Activated gamma-delta T cell treated with Interleukin-2 at 50 U/mL for 16 hours (primary cell): Measurements from ENCODE around the gene PLD6.

Experiments
- DNase-seq: peaks from one replicate; pipeline ENCODE4 v3.0.0-alpha.2; 2020

PLD6 gene

DNA sequence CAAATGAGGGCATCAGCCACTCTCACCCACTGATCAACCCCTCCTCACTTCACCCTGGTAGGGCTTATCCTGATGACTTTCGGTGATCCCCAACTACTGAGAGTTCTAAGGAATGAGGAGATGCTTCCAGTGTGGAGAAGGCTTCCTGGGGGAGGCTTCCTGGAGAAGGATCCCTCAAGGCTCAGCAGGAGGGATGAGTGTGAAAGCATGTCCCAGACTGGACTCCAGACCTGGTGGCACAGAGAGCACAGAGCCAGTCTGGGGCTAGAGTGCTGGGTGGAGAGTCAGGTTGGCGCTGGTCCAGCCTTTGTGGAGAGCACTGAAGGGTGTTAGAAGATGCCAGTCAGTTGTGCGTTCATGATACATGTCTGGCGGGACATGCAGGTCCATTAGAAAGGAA is 53.7 kb downstream of the PLD6 start:
- no peak for DNase-seq

GRCh38 chr17:17151962-17152361 is 54.2 kb downstream of the PLD6 start:
- peak; percentile 47 for DNase-seq

DNA sequence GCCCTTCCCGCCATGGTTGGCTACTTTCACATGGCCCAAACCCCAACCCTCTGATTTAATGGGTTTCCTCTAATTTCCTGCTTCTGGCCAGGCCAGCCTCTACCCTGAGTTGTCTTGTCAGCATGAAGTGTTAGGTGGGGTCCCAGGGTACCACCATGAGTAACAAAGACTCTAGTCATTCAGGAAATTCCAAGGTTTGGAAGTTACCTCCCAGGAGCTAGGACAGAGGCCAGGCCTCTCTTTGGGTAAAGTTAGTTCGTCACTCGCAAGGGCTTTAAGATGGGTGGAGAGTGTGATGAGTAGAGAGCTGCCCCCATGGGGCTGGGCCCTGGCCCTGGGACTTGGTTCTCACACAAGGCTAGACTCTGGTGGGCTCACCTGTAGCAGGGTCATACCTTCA is 54.6 kb downstream of the PLD6 start:
- DNase-seq, result no peak

- DNase-seq, result no peak
Measured at GRCh38 chr17:17151055-17151454, 55.1 kb downstream of the PLD6 start.
